ENCODE data around the gene SNTB2. TPM values are rescaled to one million over a fixed set of nuclear protein-coding genes. Genes with fewer than 3 reads are reported as not detected.

Gene SNTB2
- total RNA-seq, 1 donor from 2014 or later = 10.4 TPM

DNA sequence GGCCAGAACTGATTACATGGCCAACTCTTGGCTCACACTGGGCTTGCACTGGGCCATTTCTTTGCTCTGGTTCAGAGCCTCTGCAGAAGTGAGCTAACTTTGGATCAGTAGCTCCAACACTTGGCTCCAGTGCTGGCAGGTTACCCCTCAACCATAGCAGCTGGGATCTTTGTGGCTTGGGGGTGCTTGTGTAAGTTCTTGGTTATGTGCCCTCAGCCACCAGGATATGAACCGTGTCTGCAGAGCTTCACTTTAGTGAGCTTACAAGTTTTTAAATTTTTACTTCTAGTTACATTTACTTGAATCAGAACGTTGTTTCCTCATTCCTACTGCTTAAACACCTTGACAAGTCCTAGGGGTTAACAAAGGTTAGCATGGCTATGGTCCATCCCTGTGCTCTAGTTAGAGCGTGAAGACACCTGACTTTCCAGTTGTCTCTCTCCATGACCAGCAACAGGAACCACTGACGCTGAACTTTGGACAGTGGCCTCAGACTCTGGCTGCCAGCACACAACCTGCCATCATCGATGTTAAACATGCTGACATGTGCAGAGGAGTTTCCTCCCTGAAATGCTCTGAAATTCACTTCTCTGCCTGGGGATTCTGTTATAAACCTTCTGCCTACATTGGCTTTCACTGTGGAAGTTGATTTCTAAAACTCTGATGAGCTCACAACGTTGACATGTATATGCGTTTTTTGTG, 139.4 kb downstream of the SNTB2 start:
- intact Hi-C loops (cut with micrococcal nuclease) = no loop called here
- DNase-seq (no peak), ATAC-seq (no peak)

DNA sequence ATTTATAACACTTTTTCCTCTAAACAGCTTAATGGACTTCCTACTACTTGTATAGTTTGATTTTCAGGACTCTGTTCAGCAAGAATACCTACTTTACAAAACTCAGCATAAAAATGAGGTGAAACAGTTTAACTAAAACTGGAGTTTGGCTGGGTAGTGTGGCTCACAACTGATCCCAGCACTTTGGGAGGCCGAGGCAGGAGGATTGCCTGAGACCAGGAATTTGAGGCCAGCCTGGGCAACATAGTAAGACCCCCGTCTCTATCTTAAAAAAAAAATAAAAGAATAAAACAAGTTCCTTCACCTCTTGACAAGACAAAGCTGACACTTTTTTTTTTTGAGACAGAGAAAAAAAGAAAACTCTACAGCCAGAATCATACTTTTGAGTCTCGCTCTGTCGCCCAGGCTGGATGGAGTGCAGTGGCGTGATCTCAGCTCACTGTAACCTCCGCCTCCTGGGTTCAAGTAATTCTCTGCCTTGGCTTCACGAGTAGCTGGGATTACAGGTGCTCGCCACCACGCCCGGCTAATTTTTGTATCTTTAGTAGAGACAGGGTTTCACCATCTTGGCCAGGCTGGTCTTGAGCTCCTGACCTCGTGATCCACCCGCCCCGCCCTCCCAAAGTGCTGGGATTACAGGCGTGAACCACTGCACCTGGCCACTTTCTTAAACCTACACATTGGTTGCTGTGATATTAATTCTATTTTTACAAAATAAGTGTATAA, 140.8 kb downstream of the SNTB2 start:
- intact Hi-C loops (cut with micrococcal nuclease) = no loop called here
- DNase-seq (no peak), ATAC-seq (no peak)

DNA sequence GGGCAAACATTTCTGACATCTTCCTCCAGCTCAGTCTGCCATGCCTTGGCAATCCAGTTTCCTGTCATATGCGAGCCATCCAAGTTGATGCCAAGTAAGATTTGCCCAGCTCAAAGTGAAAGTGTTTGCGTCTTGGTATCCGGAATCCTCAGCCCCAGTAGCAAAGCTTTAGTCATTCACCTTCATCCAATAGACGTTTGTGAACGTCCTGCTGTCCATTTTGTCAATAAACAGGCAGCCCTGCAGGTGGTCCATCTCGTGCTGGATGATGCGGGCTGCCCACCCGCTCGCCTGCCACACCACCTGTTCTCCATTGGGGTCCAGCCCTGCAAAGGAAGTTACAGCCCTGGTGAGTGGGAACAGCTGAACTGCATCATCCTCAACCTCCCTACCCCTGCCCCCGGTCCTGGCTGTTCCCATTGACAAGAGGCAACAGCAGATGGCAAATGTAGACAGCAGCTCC, 141.9 kb downstream of the SNTB2 start:
- intact Hi-C loops (cut with micrococcal nuclease) = no loop called here
- no peak for DNase-seq
- no peak for ATAC-seq

DNA sequence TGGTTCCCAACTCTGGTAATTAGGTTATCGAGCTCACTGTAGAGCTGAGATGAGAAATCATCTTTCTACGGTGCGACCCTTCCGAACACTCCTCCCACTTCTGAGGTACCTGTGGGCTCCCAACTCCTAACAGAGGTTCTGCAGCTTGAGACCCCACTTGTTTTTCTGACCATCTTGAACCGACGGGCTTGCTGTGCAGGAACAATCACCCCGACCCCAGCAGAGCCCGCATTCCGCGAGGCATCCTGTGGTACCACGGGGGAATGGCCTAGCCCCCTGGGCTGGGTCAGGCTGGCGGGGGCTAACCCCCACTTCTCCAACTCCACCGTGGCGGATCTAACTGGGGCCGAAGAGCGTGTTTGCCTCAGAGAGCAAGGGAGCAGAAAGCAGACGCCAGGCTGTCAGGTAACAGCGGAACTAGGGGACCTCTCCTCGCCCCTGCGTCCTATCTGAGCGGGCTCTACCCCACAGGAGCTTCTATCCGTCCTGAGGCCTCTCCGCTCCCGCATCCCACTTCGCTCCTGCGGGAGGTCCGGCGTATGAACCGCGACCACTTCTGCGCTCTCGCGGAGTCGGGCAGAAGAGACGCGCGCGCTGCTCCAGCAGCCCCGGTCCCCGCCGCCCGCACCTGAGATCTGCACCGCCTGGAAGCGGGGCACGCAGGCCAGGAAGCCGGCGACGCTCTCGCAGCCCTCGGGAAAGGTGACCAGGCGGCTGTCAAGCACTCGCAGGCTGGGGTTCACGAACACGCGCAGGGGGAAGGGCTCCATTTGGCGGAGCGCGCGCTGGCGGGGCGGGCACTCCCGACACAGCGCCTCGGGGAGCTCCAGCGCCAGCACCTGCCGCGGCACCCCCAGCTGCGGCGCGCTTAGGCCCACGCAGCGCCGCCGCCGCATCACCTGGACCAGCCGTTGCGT, 142.7 kb downstream of the SNTB2 start:
- intact Hi-C loops (cut with micrococcal nuclease) = no loop called here
- ATAC-seq (peak; percentile 40), DNase-seq (peak; percentile 56)

DNA sequence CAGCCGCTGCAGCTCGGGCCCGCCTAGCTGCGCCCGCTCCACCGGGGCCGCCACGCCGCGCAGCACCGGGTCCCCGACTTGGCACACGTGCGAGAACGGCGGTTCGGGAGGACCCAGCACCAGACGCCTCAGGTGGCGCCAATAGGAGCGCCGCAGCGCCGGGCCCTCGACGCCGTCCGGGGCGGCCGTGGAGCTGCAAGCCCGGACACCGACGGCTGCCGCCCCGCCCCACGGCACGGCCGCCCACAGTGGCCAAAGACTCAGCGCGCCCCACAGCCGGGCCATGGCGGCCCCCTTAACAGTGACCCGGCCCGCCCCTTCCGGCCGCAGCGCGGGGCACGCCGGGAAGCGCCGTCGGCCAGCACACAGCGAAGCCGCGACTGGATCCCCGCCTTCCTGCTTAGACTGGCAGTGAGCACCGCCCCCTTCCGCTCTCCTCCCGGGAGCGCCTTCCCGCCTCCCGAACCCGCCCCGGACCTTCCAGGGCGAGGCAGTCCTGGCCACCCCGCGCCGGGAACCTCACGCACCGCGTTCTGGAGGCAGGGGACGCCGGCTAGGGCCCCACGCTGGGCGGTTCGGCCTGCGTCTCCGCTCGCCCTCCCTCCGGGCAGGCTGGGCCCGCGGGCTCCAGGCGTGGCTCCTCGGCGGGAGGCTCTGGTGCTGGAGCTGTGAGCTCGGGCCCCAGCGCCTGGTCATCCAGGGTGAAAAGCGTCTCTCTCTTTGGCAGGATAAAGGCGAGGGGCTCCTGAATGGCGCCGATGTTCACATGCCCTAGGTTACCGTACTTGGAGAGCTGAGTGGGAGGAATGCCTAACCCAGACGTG, 143.5 kb downstream of the SNTB2 start, which contains the start of gene PDF:
TSS of gene PDF (minus strand) at position 303 of the 824 bp plus-strand sequence. CDS start at position 285, 18 bp downstream.
- peak; percentile 98 for ATAC-seq
- DNase-seq = peak; percentile 97
- intact Hi-C loops (cut with micrococcal nuclease) = no loop called here

DNA sequence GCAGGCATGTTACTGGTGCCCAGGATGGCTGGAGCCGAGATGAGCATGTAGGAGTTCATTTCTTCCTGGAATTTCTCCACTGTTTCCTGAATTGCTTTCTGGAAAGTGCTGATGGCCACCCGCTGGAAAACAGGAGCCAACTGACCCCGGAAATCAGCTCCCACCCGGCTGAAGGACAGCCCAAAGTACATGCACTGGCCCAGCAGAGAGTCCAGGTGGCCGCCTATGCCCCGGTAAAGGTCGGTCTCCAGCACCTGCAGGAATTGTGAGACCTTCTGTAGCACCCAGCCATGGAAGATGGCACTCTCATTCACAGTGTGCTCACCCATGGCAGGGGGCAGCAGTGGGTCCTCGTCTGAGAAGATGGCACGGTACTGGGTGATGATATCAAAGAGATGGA, 147.7 kb downstream of the SNTB2 start:
- intact Hi-C loops (cut with micrococcal nuclease) = no loop called here
- DNase-seq (no peak), ATAC-seq (no peak)

DNA sequence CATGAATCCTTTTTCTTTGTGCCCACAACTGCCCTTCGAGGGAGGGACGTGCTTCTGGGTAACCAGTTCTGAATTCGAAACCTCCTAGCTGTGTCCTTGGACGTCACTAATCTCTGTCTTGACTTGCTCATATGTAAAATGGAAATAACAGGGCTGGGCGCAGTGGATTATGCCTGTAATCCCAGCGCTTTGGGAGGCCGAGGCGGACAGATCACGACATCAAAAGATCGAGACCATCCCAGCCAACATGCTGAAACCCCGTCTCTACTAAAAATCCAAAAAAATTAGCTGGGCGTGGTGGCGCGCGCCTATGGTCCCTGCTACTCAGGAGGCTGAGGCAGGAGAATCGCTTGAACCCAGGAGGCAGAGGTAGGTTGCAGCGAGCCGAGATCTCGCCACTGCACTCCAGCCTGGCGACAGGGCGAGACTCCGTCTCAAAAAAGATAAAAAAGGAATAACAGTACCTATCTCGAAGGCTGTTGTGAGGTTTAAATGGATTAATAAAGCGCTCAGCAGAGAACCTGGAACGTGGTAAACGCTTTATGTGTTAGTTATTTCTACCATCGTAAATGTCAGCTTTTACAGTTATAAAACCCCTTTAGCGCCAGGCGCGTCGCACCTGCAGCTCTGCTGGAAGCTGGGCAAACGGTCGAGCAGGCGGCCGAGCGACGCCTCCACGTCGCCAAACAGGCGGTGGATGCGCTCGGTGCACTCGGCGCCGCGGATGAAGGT, 151.8 kb downstream of the SNTB2 start:
- DNase-seq = no peak
- intact Hi-C loops (cut with micrococcal nuclease) = no loop called here
- ATAC-seq = no peak

DNA sequence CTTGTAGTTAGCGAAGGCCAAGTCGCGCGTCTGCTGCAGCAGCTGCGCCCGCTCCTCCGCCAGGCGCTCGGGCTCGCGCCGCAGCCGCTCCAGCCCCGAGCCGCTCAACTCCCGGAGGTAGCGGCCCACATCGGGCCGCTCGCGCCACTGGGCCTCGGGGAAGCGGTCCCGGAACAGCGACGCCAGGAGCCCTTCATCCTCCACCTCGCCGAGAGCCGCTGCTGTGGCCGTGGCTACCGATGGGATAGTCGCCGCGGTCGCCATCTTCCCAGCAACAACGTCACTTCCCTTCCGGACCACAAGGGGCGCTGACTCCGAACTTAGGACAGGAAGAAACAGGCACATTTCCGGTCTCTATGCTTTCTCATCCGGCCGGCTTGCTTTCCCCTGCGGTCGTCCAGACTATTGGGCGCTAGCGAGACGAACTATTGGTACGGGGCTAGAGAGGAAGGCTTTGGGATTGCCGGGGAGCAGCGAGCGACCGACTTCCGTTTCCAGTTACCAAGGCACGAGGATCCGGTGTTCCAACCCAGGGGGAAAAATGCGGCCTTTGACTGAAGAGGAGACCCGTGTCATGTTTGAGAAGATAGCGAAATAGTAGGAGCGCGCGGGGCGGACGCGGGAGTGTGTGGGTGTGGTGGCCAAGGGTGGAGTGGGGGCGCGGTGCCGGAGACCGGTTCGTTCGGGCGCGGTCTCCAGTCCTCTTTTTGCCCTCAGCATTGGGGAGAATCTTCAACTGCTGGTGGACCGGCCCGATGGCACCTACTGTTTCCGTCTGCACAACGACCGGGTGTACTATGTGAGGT, 152.5 kb downstream of the SNTB2 start, which contains the start of the genes COG8 and NIP7:
TSS of gene COG8 (minus strand) at position 276 of the 806 bp plus-strand sequence. CDS start at position 264, 12 bp downstream.
TSS of gene NIP7 (plus strand) at position 484 of the 806 bp plus-strand sequence. CDS start at position 542, 58 bp downstream.
- peak; percentile 95 for DNase-seq
- intact Hi-C loops (cut with micrococcal nuclease) = no loop called here
- ATAC-seq = peak; percentile 99

DNA sequence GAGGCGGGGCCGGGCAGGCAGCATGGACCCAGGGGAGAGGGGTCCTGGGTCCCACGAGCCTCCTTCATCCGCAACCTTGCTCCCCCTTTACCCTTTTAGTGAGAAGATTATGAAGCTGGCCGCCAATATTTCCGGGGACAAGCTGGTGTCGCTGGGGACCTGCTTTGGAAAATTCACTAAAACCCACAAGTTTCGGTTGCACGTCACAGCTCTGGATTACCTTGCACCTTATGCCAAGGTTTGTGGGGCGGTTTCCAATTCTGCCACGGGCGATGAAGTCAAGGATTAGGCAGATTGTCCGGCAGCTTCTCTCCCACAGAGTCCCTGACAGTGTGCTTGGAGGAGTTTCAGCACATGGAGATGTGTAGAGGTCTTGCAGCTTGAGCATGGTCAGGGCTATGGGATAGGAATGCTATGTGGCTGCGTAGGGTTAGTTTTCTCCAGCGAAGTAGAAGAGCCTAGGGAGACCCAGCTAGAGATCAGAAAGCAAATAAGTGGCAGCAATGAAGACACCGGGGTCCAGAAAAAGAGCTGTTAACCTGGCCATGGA, 153.2 kb downstream of the SNTB2 start:
- ATAC-seq (no peak), DNase-seq (no peak)
- intact Hi-C loops (cut with micrococcal nuclease) = no loop called here

DNA sequence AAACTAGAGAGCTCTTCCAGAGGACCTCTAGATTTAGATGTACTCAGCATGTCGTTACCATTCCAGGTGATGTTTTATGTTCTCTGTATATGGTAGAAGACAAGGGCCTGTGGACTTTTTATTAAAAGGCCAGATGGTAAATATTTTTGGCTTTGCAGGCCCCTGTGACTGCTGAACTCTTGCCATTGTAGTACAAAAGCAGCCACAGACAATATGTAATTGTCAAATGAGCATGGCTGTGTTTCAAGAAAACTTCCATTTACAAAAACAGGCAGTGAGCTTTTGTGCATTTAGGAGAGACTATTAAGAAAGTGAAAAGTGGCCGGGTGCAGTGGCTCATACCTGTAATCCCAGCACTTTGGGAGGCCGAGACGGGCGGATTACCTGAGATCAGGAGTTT, 157.2 kb downstream of the SNTB2 start:
- no peak for ATAC-seq
- intact Hi-C loops (cut with micrococcal nuclease) = no loop called here
- DNase-seq = no peak

DNA sequence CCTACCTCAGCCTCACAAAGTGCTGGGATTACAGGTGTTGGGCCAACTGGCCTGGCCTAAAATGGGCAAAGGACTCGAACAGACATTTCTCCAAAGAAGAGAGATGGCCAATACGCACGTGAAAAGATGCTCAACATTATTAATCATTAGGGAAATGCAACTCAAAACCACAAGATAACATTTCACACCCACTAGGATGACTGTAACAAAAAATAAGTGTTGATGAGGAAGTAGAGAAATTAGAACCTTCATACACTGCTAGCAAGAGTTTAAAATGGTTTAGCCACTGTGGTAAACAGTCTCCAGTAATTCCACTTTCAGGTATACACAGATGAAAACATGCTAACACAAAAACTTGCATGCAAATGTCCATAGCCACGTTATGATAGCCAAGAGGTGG, 159.0 kb downstream of the SNTB2 start:
- ATAC-seq (no peak), DNase-seq (no peak)
- intact Hi-C loops (cut with micrococcal nuclease) = no loop called here

DNA sequence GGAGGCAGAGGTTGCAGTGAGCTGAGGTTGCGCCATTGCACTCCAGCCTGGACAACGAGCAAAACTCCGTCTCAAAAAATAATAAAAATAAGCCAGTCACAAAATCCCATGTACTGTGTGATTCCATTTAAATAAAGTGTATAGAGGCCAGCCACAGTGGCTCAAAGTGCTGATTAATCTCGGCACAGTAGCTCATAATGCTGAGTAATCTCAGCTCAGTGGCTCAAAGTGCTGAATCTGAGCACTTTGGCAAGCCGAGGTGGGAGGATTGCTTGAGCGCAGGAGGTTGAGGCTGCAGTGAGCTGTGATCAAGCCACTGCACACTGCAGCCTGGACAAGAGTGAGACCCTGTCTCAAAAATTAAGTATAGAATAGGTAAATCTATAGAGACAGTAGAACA, 159.7 kb downstream of the SNTB2 start:
- ATAC-seq (no peak), DNase-seq (no peak)
- intact Hi-C loops (cut with micrococcal nuclease) = no loop called here

DNA sequence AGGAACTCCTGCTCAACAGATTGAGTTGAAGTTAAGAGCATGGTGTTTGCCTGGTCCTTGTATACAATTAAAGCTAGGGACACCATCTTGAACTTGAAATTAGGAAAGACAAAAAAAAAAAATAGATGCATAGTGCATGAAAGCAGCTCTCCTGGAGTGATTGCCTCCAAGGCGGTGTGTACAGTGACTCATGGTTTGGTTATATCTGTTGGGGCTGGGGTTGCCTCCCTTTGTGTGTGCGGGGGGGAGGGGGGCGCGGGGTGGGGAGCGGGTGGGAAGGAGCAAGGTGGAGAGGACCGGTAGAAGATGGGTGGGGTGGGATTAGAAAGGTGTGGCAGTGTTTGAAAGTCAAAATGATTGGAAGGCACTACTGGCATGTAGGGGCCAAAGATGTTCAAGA, 161.3 kb downstream of the SNTB2 start:
- no peak for ATAC-seq

DNA sequence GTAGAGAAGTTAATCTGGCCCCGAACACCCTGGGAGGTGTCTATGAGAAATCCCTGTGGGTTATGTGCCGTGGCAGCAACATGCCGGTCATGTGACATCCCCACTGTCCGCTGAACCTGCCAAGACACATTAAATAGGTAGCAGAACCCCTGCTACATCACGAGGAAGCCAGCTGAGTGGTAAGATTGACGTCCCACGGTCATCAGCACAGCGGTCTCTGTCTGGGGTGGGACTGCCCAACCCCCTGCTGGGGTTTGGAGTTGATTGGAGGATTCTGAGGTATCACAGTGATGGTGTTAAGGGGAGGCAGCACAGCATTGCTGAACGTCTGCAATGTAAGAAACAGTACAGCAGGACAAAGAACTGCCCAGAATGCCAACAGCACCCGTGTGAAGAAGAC, 162.6 kb downstream of the SNTB2 start:
- ATAC-seq (no peak), DNase-seq (no peak)
- intact Hi-C loops (cut with micrococcal nuclease) = no loop called here

More for the DNA sequence above, 161.3 kb downstream of the SNTB2 start:
- DNase-seq = no peak
- intact Hi-C loops (cut with micrococcal nuclease) = no loop called here

DNA sequence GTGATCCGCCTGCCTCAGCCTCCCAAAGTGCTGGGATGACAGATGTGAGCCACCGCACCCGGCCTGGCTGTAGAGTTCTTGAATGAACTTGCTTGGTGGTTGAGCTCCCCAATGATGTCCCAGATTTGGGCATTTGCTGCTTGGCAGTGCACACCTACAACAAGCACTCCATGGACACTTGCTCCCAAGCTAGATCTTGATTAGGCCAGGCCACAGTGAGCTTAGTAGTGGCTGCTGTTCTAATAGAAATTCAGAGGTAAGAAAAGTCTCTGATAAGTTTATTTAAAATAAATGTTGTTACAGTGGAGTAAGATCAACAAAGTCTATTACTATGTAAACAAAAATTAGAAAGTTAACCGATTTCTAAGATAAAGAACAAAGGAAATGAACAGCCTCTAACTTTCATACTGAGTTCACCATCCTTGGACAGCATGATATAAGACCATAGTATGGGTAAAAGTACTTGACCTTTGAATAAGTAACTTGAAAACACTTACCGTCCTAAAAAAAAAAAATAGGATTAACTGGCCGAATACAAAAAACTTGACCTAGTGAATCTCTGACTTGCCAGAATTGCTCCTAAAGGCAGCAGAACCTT, 163.7 kb downstream of the SNTB2 start:
- intact Hi-C loops (cut with micrococcal nuclease) = no loop called here
- ATAC-seq (no peak), DNase-seq (no peak)

DNA sequence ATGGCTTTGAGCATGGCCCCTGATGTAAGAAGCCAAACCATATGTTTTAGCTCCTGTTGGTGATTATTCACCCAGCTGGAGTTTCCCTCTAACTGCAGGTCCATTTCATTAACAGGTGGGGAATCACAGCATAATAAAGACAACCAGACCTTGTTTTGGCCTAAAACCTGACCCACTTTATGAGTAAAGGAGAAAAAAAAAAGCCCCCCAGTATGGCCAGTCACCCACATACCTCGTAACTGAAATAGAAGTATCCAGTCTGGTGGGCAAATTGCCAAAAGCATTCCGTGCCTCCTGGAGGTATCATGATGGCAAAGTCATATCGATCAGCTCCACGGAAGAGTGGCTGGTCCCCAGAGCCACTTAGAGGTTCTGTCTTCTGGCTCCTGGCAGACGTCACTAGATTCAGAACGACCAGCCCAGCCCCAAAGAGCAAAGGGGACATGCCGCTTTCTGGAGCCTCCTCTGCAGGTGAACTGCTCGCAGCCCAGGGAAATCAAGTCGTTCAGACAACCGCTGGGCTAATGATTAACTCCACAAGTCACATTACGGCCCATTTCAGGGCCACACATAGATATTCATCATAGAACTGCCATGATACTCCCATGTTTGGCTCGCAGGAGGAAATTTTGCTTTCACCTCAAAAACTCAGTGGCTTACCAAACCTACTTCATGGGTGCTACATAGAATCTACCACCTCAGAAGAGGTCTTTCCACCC, 164.5 kb downstream of the SNTB2 start, which contains the start of gene TMED6:
TSS of gene TMED6 (minus strand) at position 478 of the 719 bp plus-strand sequence. CDS start at position 445, 33 bp downstream.
- DNase-seq (no peak), ATAC-seq (no peak)
- intact Hi-C loops (cut with micrococcal nuclease) = no loop called here
